ENCODE measurements around the gene ZNF580.

The ZNF580 gene

GRCh38 chr19:55692681-55693081 is 51.9 kb downstream of the ZNF580 start:
- no peak for DNase-seq (ENCODE audit: low read depth)
